ENCODE data around the gene SLC35B2.

SLC35B2 gene, protein sequence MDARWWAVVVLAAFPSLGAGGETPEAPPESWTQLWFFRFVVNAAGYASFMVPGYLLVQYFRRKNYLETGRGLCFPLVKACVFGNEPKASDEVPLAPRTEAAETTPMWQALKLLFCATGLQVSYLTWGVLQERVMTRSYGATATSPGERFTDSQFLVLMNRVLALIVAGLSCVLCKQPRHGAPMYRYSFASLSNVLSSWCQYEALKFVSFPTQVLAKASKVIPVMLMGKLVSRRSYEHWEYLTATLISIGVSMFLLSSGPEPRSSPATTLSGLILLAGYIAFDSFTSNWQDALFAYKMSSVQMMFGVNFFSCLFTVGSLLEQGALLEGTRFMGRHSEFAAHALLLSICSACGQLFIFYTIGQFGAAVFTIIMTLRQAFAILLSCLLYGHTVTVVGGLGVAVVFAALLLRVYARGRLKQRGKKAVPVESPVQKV

DNA sequence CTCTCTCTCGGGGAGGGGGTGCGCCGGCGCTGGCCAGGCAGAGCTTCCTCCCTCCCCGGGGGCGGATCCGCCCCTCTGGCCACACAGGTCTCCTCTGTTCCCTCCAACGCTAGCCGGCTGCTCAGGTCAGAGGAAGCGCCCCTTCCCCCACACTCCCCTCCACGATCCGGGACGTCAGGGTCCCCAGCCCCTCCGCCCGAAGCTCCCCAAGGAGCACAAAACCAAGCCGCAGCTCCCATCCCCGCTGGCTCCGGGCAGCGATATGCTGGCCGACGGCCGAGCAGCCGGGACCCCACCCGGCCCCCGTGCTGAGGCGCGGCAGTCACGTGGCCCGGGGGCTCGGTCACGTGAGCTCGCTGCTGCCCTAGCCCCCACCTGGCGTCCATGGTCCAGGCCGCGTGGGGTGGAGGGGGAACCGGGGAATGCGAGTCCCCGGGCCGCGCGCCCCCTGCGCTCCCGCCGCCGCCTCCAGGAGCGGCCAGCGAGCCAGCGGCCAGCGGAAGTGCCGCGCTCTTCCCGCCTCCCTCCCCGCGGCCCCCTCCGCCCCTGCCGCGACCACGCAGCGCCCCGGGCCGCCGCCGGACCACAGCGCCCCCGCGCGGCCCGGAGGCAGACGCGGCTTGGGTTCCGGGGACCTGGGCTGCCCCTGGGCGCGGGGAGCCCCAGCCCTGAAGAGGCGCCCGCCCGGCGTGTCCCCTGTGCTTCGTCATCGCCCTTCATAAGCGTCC is at the start of gene SLC35B2:
SLC35B2 (minus strand) TSS at position 504 of the 728 bp plus-strand sequence; CDS start at position 386, 118 bp downstream.
- DNase-seq, result peak; percentile 76

DNA sequence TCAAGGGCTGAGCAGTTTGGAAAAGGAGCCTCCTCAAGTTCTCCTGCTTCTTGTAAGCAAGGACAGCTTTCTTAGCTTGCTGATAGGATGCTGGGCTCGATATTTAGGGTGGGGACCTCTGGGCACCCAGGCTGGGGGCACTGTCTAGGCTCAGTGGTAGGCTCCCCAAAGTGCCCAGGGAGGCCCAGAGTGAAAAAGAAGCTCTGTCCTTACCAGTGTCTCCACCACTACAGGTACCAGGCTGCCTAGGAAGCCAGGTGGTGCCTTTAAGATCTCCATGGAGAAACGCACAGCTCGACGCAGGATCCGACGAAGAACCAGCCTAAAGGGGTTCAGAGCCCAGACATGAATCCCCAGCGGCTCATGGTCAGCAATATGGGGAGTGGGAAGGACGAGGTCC is 49.4 kb upstream of the SLC35B2 start:
- no peak for DNase-seq

DNA sequence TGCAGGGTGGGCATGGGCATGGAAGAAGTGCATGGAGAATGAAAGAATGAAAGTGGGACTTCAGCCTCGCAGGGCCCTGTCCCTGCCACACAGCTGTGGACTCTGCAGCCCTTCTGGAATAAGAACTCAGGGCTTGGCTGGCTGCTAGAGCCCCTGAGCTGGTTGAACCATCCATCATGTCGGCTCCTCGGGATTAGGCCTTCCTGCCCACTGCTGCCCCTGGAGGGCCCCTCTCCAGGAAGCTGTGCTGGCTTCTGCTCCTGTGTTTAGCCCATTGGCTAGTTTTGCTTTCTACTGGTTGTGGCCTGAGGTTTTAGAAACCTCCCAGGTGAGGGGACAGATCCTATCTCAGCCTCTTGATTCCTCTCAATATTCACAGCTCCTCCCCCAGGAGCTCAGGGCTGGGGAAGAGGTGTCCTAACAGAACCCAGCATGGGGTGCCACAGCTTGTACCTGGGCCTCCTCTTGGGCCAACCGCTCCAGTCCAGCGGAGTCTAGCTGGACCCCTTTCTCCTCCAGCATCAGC is 47.9 kb upstream of the SLC35B2 start:
- no peak for DNase-seq

DNA sequence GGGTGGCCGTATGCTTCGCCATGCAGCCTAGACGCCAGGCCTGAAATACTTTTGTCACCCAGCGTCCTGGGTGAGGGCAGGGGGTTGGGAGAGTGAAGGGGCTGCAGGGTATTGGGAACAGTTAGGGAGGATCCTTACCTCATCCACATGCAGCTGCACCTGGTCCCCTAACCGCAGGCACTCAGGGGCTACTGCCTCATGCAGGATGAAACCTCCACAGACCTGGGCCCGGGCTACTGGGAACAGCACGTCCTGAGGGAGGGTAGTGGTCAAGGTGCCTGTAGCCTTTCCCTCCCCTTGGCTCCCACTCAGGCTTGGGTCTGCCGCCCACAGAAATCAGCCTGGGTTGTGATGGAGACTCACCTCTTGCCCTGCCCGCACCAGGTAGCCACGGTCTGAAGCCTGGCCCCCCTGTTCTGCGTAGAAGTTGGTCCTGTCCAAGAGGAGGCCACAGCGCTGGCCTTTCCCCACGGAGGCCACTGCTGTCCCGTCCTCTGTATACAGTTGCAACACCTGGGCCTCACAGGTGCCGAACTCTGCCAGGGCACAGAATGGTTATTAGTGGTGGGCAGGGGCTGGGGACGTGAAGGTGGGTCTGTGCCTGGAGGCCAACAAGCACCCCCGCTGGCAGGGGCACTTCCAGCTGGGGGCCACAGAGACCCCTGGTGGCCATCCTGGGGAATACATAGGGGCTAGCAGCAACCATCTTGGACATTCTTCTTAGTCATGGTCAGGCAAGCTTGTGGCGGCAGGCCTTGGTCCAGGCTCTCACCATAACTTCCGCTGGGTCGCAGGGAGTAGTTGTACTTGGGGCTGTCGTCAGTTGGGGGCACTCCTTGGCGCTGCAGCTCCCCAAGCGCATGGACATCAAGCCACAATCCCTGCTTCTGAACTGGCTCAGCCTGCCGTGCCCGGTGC is 47.2 kb upstream of the SLC35B2 start:
- DNase-seq, result peak; percentile 49

DNA sequence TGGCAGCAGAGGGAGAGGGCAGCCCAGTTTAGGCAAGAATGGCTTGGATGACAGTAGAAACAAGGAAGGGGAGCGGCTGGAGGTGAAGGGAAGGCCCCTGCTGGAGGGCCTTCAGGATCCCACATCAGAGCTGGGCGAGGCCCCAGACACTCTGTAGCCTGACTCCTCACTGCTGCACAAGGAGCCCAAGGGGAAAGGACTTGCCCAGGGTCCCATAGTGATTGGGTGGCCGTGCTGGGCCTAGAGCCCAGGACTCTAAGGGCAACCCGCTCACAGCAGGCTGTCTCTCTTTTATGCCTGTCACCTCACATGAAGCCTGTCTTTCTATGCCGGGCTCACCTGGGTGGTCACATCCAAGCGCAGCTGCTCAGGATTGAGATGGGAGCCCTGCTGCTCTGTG is 46.5 kb upstream of the SLC35B2 start:
- DNase-seq, result no peak

DNA sequence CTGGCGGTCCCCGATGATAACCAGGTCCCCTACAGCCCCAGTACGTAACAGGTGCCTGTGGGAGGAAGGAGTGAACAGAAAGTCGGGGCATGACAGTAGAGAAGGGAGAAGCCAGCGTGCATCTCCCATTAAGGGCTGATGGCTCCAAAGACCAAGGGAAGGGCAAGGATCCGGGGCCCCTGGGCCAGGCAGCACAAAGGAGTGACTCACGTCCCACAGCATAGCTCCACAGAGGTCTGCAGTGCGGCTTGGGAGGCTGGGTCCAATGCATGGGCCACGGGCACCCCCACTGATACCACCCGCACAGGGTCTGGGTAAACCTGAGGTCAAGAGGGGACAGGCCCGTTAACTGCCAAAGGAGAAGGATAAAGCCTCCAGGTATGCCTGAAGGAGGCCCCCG is 45.5 kb upstream of the SLC35B2 start:
- no peak for DNase-seq

DNA sequence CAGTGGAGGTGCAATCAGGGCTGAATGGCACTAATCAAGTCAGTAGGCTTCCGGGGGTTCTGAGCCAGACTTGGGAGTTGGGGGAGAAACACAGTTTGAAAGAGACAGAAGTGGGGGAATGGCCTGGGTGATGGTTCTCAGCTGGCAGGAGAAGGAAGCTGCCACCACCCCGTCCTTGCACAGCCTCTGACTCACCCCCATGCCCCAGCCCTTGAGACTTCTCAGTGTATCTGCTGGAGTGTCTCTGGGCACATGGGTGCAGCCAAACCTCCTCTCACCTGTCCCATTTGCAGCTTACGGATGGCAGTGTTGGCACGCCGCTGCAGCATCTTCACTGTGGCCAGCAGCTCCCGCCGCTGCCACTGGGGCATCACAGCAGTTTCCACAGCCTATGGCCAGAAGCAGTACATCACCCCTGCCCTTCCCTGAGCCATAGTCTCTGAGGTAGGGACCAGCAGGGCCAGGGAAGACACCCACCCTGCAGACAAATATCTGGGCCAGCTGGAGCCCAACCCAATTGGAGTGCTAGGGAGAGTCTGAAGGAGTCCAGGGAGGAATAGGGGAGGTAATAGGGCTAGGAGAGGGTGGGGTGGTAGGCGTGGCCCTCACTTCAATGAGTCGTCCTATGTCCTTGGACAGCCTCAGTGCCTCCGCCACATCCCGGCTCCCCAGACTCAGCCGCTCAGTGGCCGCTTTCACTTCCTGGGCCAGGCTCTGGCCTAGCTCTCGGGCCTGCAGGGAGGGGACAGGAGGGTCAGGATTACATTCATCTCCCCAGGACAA is 44.6 kb upstream of the SLC35B2 start:
- no peak for DNase-seq

DNA sequence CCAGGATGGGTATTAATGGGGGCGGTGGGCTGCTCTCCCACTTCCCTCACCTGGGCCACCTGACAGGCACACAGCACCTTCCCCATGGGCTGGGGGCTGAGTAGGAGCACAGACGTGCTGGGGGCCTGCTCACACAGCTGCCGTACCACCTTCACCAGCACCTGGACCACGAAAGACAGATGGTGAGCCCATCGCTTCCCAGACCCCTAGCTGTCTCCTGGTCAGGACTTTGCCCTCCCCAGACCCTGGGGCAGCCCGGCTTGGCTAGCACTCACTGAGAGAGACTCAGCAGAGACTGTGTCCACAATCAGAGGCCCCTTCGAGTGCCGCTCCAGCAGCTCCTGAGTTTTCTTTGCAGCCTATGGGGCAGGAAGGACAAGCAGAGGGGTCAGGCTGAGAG is 43.8 kb upstream of the SLC35B2 start:
- DNase-seq, result no peak

DNA sequence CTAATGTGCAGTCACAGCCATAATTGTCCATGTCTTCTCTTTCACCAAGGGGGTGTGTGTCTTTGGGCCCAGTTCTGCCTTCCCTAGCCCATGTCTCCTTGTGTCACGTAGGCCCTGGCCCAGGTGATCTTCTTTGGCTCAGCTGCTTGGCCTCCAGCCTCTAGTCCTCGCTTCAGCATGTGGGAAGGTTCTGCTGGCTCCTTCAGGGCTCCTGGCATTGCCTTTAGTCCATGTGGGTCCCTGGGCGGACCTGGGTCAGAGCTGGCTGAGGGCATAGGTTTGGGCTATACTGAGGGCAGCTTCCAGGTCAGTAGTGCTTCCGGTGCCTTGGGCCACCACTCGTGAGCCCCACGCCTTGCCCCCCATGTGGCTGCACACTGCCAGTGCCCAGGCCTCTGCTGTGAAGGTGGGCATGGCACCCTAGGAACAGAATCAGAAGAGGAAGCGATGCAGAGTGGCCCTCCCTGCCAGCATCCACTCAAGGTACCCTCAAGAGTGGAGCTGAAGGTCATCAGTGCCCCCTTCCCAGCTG is 43.0 kb upstream of the SLC35B2 start:
- no peak for DNase-seq

DNA sequence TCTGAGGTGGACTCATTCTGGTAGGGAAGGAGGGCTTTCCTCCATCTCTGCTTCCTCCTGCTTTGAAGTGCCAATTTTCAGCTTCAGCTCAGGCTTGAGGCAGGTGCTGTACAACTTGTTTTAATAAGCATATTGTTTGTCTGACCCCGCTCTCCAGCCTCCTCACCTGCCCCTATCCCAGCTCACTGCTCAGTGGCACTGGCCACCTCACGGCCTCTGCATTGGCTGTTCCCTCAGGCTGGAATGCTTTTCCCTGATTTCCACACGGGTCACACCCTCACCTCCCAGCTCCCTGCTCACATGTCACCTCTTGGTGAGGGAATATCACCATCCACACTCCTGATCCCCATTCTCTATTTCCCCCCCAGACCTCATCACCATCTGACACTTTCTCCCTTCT is 41.5 kb upstream of the SLC35B2 start:
- no peak for DNase-seq

DNA sequence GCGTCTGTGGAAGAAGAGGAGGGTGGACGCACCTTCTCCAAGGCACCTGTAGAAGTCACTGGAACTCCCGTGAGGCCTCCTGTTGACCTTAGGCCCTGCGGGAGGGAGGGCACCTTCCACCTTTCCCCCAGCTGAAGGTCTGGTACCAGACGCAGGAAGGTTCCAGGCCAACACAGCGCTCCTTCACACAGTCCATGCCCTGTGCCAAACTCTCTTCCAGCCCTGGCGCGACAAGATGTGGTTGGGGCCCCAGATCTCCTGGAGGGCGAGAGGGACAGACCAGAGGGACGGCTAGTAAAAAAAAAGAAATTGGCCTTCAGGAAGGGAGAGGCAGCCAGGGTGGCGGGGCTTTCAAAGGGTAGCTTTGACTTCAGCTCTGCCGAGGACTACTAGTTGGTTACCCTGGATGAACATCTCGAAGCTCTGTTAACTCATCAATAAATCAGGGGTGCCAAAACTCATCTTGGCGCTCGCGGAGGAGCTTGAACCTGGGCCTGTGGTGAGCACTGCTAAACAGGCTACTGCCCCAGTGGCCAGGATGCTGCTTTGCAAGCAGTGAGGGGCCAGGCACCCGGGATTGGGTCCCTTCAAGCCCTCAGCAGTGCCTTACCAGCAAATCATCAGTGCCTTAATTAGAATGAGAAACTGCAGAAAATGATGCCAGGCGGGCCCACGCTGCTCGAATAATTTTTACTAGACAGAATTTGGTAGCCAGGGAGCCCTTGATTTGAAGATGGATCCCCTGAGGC is 40.9 kb upstream of the SLC35B2 start:
- DNase-seq, result no peak

DNA sequence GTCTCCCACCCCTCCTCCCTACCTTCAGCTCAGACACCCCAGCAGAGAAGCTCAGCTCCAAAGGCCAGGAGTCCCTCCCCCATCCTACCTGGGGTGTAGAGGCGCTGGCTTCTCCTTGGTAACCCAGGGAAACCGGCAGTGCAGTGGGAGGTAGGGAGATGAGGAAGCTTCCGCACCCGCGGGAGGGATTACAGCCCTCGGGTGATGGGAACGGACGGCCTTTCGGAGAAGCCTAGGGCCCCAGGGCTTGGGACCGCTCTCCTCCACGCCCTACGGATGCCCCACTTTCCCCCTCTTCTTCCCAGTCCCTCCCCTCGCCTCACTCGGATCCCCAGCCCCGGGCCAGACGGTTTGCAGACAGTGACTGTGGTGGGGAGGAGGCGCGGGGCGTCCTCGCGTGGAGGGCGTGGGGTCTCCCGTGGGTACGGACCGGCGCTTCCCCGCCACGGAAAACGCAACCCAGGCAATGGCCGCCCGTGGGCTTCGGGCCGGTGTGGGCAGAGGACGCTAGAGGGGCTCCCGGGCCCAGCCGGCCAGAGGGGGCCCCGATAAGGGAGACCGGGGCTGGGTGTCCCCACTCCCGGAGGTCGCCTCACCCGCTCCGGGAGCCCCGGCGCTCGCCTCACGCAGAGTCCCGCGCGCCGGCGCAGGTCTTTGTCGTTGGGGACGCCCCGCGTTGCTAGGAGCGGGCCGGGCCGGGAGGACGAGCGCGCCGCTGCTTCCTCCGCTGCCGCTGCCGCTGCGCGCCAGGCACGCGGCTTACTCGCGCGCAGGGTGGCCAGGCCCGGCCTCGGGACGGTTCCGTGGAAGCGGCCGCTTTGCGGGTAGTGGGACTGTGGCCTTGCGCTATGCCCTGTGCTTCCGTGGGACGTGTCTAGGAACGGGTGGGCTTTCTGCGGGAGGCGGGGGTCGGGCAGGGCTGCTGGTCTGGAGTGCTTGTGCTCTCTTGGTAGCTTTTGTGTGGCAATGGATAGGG is 40.0 kb upstream of the SLC35B2 start:
- no peak for DNase-seq

DNA sequence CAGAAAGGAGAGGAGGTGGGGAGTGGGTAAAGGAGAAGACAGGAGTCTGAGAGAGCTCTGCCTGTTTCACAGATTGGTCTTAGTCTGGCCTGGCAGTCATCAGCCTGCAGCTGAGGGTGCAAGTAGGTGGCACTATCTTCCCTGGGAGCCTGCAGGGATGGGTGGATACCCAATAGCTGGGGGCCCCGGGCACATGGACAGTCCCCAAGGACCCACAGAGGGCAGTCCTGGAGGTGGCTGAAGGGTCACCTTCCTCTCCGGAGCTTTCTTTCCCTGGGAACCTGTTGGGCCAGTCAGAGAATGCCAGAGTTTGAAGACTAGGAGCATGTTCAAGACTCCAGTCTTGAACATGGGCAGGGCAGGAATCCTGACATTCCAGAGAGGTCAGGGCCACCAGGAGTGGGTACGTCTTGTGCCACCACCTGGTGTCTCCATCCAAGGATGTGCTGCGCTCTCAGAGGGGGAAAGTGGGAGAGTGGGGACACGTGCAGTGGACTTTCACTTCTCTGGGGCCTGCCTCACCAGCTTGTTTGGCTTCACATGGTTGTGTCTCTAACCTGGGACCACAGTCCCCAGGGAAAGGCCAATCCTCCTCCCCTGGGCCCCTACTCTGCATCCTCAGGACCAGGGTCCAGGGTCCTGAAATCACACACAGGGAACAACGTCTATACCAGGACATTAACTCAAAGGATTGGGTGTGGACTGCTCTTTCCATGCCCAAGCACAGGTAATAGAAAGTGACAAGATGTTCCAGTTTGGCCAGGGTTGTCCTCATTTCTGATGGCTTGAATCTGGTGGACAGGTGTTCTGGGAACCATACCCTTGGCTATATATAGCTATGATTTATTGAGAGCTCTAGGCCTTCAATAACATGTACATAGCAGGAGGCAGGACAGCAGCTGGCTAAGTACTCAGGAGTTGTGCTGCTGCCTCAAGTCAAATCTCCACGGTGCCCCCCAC is 37.8 kb upstream of the SLC35B2 start:
- no peak for DNase-seq

DNA sequence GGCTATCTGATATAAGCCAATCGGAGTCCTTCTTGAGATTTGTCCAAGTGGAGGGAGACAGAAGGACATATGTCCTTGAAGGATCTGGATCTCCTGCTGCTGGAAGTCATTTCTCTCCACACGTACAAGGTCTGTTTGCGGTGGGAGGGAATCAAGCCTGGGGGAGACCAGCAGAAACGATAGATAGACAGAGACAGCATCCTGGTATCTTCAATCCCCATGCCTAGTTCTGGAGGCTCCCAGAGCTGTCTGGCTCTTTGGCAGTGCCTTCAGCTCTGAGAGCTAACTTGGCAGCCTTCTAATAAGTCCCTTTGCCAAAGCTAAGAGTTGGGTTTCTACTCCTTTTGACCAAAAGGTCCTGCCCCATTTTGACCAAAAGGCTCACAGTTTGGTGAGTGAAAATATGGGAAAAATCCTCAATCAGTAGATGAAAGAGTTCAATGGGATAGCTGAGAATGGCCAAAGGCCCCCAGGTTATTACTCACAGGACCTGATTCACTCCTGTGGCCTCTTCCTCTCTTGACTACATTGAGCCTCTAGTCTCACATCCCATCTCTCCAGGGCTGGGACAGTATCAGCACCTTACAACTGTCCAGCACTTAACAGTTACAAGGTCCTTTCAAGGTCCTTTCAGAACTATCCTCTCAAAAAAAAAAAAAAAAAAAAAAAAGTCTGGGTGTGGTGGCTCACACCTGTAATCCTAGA is 35.5 kb upstream of the SLC35B2 start:
- no peak for DNase-seq

DNA sequence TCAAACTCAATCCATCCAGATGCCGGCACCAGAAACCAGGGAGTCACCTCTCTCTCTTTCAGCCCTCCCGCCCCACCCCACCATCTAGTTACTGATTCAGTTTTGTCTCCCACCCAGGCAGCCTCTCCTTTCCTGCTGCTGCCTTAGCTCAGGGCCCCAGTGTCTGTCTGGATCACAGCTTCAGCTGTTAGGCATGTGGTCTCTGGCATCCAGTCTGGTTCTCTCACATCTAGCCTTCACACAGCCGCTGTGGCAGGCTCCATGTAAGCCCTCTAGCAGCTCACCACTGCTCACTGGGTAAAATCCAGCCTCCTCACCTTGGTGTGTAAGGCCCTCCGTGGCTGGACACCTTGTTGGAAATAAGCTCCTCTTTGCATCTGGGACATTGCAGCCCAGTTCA is 34.5 kb upstream of the SLC35B2 start:
- no peak for DNase-seq

DNA sequence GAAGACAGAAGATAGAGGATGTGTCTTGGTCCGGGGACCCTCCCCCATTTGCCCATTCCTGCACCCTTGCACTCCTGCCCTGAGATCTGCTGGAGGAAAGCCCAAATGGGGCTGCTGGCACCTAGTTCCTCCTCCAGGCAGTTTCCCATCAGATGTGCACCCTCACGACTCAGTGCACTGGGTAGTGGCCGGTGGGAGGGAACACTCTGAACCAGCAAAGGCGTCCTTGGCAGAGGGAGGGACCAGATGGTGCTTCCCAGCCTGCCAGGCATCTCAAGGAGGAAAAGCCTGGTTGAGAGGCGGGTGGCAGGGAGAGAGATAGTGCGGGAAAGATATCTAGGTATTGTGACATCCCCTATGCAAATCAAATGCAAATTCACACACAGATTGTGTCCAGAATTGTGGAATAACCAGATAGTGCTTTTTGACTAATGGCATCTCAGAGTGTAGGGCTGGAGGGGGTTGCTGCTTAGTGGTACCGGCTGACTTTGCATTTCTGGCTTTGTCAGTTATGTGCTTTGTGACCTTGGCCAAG is 32.5 kb upstream of the SLC35B2 start:
- no peak for DNase-seq

DNA sequence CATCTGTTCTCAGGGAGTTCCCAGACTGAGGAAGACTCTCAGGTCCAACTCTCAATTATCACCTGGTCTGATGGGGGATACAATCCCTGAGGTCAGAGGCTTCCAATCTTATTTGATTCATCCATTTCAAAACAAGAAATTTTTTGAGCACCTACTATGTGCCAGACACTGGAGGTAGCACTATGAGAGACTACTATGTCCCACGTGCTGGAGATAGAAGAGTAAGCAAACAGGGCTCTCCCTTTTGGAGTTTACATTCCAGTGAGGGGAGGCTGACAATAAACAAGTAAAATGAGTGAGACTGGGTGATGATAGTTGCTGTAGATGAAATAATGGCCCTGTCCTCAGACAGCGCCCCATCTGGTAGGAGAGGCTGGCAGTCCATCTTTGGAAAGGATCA is 29.4 kb upstream of the SLC35B2 start:
- DNase-seq, result no peak

DNA sequence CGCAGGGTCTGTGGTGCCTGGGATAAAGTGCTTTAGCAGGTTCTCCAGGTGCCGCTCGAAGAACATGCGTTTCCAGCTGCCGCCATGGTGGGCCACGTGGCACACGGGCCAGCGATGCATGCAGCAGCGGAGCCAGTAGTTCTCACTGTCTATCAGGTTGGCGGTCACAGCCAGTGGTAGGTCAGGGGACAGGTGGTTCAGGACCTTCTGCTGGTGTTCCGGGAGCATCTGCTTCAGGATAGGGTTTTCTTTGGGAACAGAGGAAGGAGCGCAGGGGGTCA is 28.9 kb upstream of the SLC35B2 start:
- DNase-seq, result no peak

Measured in CD4-positive, alpha-beta T cell treated with Interferon gamma for 1 hour (primary cell).